Stimulated activated naive B cell treated with anti-CD40 and anti-IgM and Interleukin-4, amounts not matched to agents 10 μg/mL and 1 μg/mL and 100 μg/mL, for 72 hours (primary cell): ENCODE results near the gene ZNF230.

Experiments
- ATAC-seq, 2 donors: fragments of 150-1000 bp; cut with Tn5 transposase; replicated peaks; 2 replicates each; pipeline ENCODE4 v1.10.0; 2021; ENCODE audit warnings: moderate library complexity in 1 of 2
- DNase-seq: peaks from one replicate; pipeline ENCODE4 v3.0.0; 2021
- H3K27ac Mint-ChIP-seq: one replicate; pipeline ENCODE4 v1.8.0; 2022; ENCODE audit warnings: mild to moderate bottlenecking, mixed read lengths
- H3K27me3 Mint-ChIP-seq, 2 donors: one replicate each; pipeline ENCODE4 v1.8.0; 2022; ENCODE audit warnings: mixed read lengths in 2 of 2
- H3K36me3 Mint-ChIP-seq, 2 donors: one replicate each; pipeline ENCODE4 v1.8.0; 2022; ENCODE audit warnings: mixed read lengths in 2 of 2, mild to moderate bottlenecking in 1 of 2
- H3K4me1 Mint-ChIP-seq, 2 donors: one replicate each; pipeline ENCODE4 v1.8.0; 2022; ENCODE audit warnings: mixed read lengths in 2 of 2, mild to moderate bottlenecking in 1 of 2
- H3K4me3 Mint-ChIP-seq, 2 donors: one replicate each; pipeline ENCODE4 v1.8.0; 2022; ENCODE audit warnings: mild to moderate bottlenecking in 2 of 2, mixed read lengths in 2 of 2, moderate library complexity in 1 of 2
- H3K9me3 Mint-ChIP-seq, 2 donors: one replicate each; pipeline ENCODE4 v1.8.0; 2022; ENCODE audit warnings: mixed read lengths in 2 of 2, mild to moderate bottlenecking in 1 of 2

The ZNF230 gene

GRCh38 chr19:44061038-44061437, 58.3 kb downstream of the ZNF230 start:
- H3K27me3 Mint-ChIP-seq = no peaks in the 10 kb centered on the region
- H3K4me1 Mint-ChIP-seq = no peaks in the 10 kb centered on the region
- H3K36me3 Mint-ChIP-seq = peaks cover 76 to 87% of the 10 kb centered on the region in 2 donors

More at GRCh38 chr19:44061038-44061437, 58.3 kb downstream of the ZNF230 start:
- Mint-ChIP-seq H3K27ac (no peak overlapping the region), H3K9me3 (peaks cover 12 to 13% of the 10 kb centered on the region in 2 donors), H3K4me3 (no peak overlapping the region)
- DNase-seq = no peak
- no peak for ATAC-seq
